Bronchial epithelial cell (primary cell): ENCODE results near the gene TBL1Y. TPM values are rescaled to one million over a fixed set of nuclear protein-coding genes. Genes with fewer than 3 reads are reported as not detected.
A peak's percentile ranks its signal among the peaks of the same experiment; 100 is the strongest.
"Not testable (repeated sequence)": the region's sequence is repeated elsewhere in the genome, so short reads cannot be mapped to it uniquely, and the experiment has no call there.

Experiments
- DNase-seq: peaks from one replicate; pipeline ENCODE4 v3.0.0-alpha.2; 2010; ENCODE audit warnings: low read depth
- FAIRE-seq: peaks from 2 replicates; lab custom pipeline; 2011; peaks lifted over from hg19 to GRCh38; lab: Jason Lieb, UNC
- H3K27me3 ChIP-seq: 2 replicates; pipeline ENCODE4 v1.5.1; 2011; ENCODE audit warnings: low read length; ENCODE audit not compliant: control insufficient read depth, insufficient read depth
- H3K36me3 ChIP-seq: 2 replicates; pipeline ENCODE4 v1.5.1; 2011; ENCODE audit warnings: low read length; ENCODE audit not compliant: control insufficient read depth, insufficient read depth
- H3K4me3 ChIP-seq: 2 replicates; pipeline ENCODE4 v1.5.1; 2011; ENCODE audit warnings: mild to moderate bottlenecking, low read depth, low read length, control low read depth
- CTCF ChIP-seq: IDR thresholded peaks from 2 replicates; pipeline ENCODE4 v1.5.1; 2011; ENCODE audit warnings: mild to moderate bottlenecking, moderate library complexity, low read length, control low read depth, inconsistent platforms; ENCODE audit not compliant: insufficient read depth, severe bottlenecking
- total RNA-seq: library from RNA; depleted of rRNA; stranded (reverse); fragments of >200 nt; gene quantifications from 2 replicates; pipeline ENCODE4 v1.2.1, GENCODE V29; 2014

Gene TBL1Y
- total RNA-seq: 2.9 TPM in 1 of 2 replicates, not detected in the other

- H3K36me3 ChIP-seq: no peaks in the 10 kb centered on the region
- no peak for DNase-seq
- FAIRE-seq: no peak
- no peaks in the 10 kb centered on the region for H3K27me3 ChIP-seq
- no peak for TF ChIP-seq CTCF
- H3K4me3 ChIP-seq: peak within 1 kb of the TSS; percentile 61
Measured at GRCh38 chrY:6910372-6911252, at the start of gene TBL1Y. Gene TBL1Y, plus strand, starts transcription at chrY:6910697. Its CDS starts 114,388 bp downstream, at chrY:7025085.

GRCh38 chrY:6894496-6894895 lies 16.0 kb upstream of the TBL1Y start:
- H3K4me3 ChIP-seq: no peak overlapping the region
- no peaks in the 10 kb centered on the region for H3K36me3 ChIP-seq
- DNase-seq (no peak), FAIRE-seq (no peak)
- H3K27me3 ChIP-seq: no peaks in the 10 kb centered on the region
- TF ChIP-seq CTCF: no peak

- Histone ChIP-seq H3K4me3 (no peak overlapping the region), H3K36me3 (no peaks in the 10 kb centered on the region), H3K27me3 (no peaks in the 10 kb centered on the region)
- TF ChIP-seq CTCF: no peak
- FAIRE-seq (no peak), DNase-seq (no peak)
Measured at GRCh38 chrY:6895236-6895635, 15.3 kb upstream of the TBL1Y start.

GRCh38 chrY:6902116-6902515 lies 8.4 kb upstream of the TBL1Y start:
- not testable (repeated sequence) for H3K27me3 ChIP-seq, FAIRE-seq, H3K4me3 ChIP-seq, H3K36me3 ChIP-seq
- peak; percentile 83 for DNase-seq

GRCh38 chrY:6907591-6907990 lies 2.9 kb upstream of the TBL1Y start:
- peak; percentile 59 for DNase-seq
- no peaks in the 10 kb centered on the region for H3K36me3 ChIP-seq
- no peak overlapping the region for H3K4me3 ChIP-seq
- TF ChIP-seq CTCF: no peak
- no peak for FAIRE-seq
- H3K27me3 ChIP-seq: no peaks in the 10 kb centered on the region

GRCh38 chrY:6908021-6908420 lies 2.5 kb upstream of the TBL1Y start:
- not testable (repeated sequence) for H3K27me3 ChIP-seq, FAIRE-seq, H3K4me3 ChIP-seq, DNase-seq, H3K36me3 ChIP-seq
